Left colon (tissue), 2 donors: Measurements from ENCODE around the gene OR1L1. TPM values are rescaled to one million over a fixed set of nuclear protein-coding genes. Genes with fewer than 3 reads are reported as not detected.

Experiments
- ATAC-seq: fragments of 200-7000 bp; cut with Tn5 transposase; one replicate; pipeline ENCODE4 v1.9.1; 2020; ENCODE audit warnings: mild to moderate bottlenecking, moderate library complexity
- DNase-seq, 2 donors: peaks; one replicate each; pipeline ENCODE4 v3.0.0-alpha.2; 2020
- intact Hi-C, 2 donors: fragments of 100-400 bp; cut with DNase I in 1 of 2; cut with micrococcal nuclease in 1 of 2; formaldehyde crosslinking; loops; one replicate each; pipeline versions ENCODE4 v1.11.2 to v1.14.0; 2022; cut with DNase I, micrococcal nuclease
- long read RNA-seq: library from polyadenylated mRNA; unstranded; transcript quantifications from one replicate; pipeline ENCODE4 v2.0.0, GENCODE V29; 2021
- total RNA-seq, 2 donors: library from RNA; stranded (reverse); fragmentation: NEBNext Ultra II Directional; extraction: Animal tissue kit (Norgen Biotek cat#: 25700); gene quantifications; one replicate each; pipeline ENCODE4 v1.2.1, GENCODE V29; 2021
- donor health status: DM: no; HTN: no; CAD: no.
- donor health status: DM: yes; HTN: yes; CAD: no.

The OR1L1 gene, protein sequence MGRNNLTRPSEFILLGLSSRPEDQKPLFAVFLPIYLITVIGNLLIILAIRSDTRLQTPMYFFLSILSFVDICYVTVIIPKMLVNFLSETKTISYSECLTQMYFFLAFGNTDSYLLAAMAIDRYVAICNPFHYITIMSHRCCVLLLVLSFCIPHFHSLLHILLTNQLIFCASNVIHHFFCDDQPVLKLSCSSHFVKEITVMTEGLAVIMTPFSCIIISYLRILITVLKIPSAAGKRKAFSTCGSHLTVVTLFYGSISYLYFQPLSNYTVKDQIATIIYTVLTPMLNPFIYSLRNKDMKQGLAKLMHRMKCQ
- total RNA-seq, result not detected
- long read RNA-seq, result 0 reads

DNA sequence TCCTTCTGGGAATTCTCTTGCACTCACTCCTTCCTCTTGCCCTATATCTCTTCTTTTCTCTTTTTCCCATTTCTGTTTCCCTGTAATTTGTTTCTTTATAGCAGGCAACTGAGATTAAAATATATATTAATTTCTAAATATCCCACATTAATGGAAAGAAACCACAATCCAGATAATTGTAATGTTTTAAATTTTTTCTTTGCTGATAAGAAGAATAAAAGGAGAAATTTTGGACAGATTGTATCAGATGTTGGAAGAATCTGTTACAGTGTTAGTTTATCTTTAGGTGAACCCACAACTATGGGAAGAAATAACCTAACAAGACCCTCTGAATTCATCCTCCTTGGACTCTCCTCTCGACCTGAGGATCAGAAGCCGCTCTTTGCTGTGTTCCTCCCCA is at the start of gene OR1L1:
Gene OR1L1, plus strand, starts transcription at position 301 of the 400 bp plus-strand sequence. Its CDS starts 0 bp downstream, at position 301.
- DNase-seq (no peak), ATAC-seq (no peak)
- intact Hi-C loops, result no loop called here

DNA sequence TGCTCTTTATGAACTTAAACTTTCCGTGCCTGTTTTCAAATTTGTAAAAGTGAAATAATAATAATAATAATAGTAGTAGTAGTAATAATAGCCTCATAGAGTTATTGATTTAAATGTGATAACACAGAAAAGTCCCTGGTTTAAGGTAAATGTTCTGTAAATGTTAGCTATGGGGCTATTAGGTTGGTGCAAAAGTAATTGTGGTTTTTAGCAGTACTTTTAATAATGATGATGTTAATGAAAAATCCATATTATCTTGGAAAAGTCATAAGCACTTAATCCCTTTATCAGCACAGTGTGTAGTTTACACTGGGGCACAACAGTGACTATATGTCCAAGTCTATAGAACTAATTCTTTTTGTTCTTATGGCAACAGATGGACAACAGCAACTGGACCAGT is 47.2 kb upstream of the OR1L1 start, which contains the start of gene OR1Q1:
Gene OR1Q1, plus strand, starts transcription at position 377 of the 400 bp plus-strand sequence. Its CDS starts 0 bp downstream, at position 377.
- intact Hi-C loops, result no loop called here
- DNase-seq (no peak), ATAC-seq (no peak)

DNA sequence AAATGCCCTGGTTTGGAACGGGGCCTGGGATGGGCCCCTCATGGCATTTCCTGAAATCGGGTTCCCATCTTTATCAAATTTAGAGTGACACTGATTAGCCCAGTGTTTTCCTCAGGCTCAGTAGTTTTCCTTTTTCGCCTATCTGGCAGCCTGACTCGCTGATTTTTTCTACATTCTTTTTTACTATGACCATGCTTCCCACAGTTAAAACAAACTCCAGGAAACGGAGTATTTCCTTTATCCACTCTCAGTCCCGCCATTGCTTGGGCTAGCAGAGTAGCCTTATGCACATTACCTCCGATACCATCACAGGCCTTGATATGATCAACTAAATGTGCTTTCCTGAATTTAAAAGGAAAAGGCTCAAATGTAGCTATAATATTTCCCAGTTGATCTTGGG is 41.5 kb upstream of the OR1L1 start:
- intact Hi-C loops, result no loop called here

DNA sequence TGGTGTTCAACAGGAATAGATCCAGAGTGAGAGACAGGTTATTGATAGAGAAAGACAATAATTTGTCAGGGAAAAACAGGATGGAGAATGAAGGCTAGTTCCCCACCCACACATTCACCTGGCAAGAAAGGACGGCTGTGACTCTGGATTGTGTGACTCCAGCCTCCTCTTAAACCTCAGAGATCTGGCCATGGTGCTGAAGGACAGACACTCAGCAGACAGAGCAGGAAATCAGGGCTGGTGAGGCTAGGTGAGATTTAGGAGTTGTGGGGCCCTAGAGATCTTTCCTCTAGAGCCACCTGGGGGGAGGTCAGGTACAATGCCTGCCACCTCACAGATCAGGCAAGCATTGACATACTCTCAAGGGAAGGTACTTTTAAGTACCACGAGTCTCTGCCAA is 19.3 kb upstream of the OR1L1 start:
- ATAC-seq (no peak), DNase-seq (no peak)
- intact Hi-C loops, result no loop called here

More for the DNA sequence above, 41.5 kb upstream of the OR1L1 start:
- DNase-seq (no peak), ATAC-seq (no peak)

DNA sequence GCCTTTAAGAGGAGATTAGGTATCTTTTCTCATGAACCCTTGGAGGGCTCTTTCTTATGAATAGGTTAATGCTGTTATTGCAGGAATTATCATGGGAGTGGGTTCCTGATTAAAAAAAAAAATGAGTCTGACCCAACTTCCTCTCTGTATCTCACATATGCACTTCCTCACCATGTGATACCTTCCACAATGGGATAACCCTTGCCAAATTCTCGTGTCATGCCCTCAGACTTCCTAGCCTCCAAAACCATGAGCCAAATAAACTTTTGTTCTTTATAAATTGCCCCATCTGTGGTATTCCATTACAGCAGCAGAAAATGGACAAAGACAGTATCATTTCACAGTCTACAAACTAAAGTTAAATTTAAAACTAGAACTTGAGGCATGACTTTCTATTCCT is 5.1 kb upstream of the OR1L1 start:
- DNase-seq, result no peak
- intact Hi-C loops, result no loop called here
- ATAC-seq, result no peak

DNA sequence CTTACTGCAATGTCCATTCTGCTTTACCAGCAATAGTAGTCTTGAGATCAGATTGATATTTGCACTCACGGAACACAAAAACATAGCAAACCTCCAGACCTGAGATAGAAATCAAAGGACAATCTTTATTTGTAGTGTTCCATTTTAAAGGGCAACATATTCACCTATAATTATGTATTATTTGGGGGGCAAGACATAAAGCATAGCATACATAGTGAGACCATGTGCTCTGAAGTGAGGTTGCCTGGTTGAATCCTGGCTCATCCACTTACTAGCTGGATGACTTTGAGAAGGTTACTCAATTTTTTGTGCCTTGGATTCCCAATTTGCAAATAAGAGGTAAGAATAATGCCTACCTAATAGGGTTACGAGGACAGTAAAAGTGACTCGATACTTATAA is 4.0 kb upstream of the OR1L1 start, which contains the start of gene OR1B1:
Gene OR1B1, minus strand, starts transcription at position 101 of the 400 bp plus-strand sequence.
- DNase-seq (no peak), ATAC-seq (no peak)
- intact Hi-C loops, result no loop called here

DNA sequence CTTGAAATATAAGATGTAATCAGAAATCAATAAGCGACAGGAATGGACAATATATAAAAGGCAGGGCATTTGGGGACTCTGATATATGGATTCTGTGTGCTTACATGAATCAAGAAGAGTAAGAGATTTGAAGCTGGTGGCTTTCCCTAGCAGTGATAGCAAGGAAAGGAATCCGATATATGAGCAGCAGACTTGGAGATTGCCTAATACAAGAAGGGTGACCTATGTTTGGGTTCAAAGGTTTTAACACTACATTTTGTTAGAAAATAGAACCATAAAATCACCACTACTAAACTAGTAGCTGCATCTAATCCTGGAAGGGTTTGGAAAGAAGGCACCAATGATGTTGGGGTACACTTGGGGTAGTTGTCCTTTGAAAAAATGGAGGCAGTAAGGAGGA is 11.0 kb downstream of the OR1L1 start:
- ATAC-seq, result no peak
- no peak for DNase-seq
- intact Hi-C loops, result no loop called here

DNA sequence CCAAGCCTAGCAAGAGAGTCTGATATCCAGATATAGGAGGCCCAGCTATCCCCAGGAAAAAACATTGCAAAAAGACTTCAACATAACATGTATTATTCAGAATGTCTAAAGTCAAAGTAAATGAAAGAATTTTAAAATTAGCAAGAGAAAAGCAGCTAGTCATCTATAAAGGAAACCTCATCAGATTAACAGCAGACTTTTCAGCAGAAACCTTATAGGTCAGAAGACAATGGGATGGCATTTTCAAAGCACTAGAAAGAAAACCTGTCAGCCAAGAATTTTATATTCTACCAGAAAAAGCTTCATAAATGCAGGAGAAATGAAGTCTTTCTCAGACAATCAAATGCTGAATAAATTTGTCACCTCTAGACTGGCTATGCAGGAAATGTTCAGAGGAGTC is 23.3 kb downstream of the OR1L1 start:
- intact Hi-C loops, result no loop called here
- ATAC-seq (no peak), DNase-seq (no peak)

DNA sequence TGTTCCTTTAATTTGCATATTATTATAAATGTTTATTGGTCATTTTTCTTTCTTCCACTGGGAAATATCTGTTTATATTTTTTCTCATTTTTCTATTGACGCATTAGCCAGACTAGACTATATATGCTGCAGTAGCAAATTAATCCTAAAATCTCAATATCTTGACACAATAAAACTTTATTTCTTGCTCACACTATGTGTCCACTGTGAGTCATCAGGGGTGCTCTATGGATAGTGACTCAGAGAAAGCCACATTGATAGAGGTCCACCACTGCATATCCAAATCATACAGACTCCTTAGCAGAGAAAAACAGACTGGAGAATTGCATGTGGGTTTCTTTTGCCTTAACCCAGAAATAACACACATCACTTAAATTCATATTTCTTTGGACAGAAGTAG is 34.2 kb downstream of the OR1L1 start:
- no peak for ATAC-seq
- no peak for DNase-seq
- intact Hi-C loops, result no loop called here

Other genes with a start within 250 kb of the OR1L1 start
- gene OR1J1, start 183.8 kb upstream of the OR1L1 start, total RNA-seq, result not detected
- not detected for gene OR1J2, start 150.9 kb upstream of the OR1L1 start, total RNA-seq
- not detected for gene OR1J4, start 142.6 kb upstream of the OR1L1 start, total RNA-seq
- gene OR1N1, start 134.4 kb upstream of the OR1L1 start, total RNA-seq, result not detected
- gene OR1N2, start 108.6 kb upstream of the OR1L1 start, total RNA-seq, result not detected
- not detected for gene OR1L8, start 78.3 kb upstream of the OR1L1 start, total RNA-seq
- not detected for gene OR1Q1, start 47.0 kb upstream of the OR1L1 start, total RNA-seq
- under 1 TPM in 1 of 2 donors, not detected in 1; 0.31 TPM for gene OR1B1, start 4.1 kb upstream of the OR1L1 start, total RNA-seq
- gene OR1L3, start 13.4 kb downstream of the OR1L1 start, total RNA-seq, result not detected
- gene OR1L4, start 62.3 kb downstream of the OR1L1 start, total RNA-seq, result not detected
- not detected for gene OR1L6, start 80.6 kb downstream of the OR1L1 start, total RNA-seq
- gene OR5C1, start 127.2 kb downstream of the OR1L1 start, total RNA-seq, result not detected
- gene OR1K1, start 138.4 kb downstream of the OR1L1 start, total RNA-seq, result not detected
- gene PDCL, start 166.9 kb downstream of the OR1L1 start, total RNA-seq, result 10 to 100 TPM; 14.9 to 16.8 TPM
- gene RC3H2, start 243.6 kb downstream of the OR1L1 start, total RNA-seq, result 10 to 100 TPM; 36.2 to 38.3 TPM